ENCODE measurements around the gene MYMX.

- TF ChIP-seq POLR2AphosphoS5 (IDR thresholded peaks at IDR 0.05; ENCODE audit: low read depth, low read length) (no peak), POLR2A (IDR thresholded peaks at IDR 0.05; ENCODE audit: low read depth, low read length) (no peak)
These were observed 40.5 kb upstream of the MYMX start for GRCh38 chr6:44176130-44176761.

Data from GM12892 (cell line).